Germinal center (tissue), 1 donor: ENCODE data around the gene MKNK2.

ENCODE experiments used
- DNase-seq: peaks from one replicate; pipeline ENCODE4 v3.0.0; 2012; ENCODE audit warnings: mixed read lengths, low spot score

The MKNK2 gene

DNA sequence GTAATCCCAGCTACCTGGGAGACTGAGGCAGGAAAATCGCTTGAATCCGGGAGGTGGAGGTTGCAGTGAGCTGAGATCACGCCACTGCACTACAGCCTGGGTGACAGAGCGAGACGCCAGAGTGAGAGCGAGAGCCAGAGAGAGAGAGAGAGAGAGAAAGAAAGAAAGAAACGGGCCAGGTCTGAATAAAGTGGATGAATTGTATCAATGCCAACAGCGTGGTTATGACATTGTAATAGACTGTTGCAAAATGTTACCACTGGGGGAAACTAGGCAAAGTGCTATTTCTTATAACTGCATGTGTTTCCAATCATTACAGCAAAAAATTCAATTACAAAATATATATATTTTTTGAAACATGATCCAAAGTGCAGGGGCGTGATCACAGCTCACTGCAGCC is 23.7 kb downstream of the MKNK2 start:
- DNase-seq: no peak

DNA sequence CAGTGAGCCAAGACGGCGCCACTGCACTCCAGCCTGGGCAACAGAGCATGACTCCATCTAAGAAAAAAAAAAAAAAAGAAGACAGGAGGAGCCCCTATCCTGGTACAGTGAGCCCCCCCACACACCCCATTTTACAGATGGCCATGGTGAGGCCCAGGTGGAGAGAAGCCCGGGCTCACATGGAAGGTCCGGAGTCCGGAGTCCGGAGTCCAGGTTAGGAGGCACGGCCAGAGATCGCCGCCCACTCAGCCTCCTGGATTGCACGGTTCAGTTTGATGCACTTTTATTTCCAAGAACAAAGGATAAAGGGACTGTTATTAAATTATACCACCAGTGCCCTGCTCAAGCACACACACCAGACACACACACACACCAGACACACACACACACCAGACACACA is 24.3 kb downstream of the MKNK2 start:
- DNase-seq: no peak

DNA sequence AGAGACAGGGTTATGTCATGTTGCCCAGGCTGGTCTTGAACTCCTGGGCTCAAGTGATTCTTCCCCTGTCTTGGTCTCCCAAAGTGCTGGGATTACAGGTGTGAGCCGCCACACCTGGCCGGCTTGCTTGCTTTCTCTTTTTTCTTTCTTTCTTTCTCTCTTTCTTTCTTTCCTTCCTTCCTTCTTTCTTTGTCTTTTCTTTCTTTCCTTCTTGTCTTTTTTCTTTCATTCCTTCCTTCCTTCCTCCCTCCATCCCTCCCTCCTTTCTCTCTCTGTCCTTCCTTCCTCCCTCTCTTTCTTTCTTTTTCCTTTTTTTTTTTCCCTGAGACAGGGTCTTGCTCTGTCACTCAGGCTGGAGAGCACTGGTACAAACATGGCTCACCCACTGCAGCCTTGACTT is 28.8 kb downstream of the MKNK2 start:
- no peak for DNase-seq

DNA sequence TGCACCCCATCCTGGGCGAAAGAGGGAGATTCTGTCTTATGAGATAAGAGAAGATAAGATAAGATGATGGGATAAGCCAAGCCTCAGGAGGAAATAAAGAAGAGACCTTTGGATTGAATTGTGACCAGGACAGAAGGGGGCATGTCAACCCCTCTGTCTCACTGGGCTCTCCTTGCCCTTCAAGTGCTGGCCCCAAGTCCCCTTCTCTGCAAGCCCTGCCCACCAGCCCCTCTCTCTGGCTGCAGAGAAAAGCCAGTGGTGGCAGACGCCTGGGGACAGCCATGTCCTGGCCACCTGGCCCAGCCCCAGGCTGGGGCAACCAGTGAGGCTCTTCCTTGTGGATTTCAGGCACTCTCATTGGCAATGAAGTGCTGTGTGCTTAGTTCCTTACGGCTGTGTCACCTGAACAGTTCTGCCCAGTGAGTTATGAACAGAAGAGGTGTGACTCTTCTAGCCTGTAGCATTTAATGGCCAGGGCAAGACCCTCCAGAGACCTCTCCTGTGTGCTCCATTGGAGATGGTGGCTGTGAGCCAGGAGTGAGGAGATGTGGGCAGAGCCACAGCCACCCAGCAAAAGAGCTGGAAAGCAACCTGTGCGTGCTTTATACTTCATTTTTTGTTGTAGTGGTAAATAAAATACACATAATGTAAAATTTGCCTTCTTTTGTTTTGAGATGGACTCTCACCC is 29.4 kb downstream of the MKNK2 start:
- DNase-seq: no peak

- no peak for DNase-seq
Observed at GRCh38 chr19:2018752-2019151, 32.3 kb downstream of the MKNK2 start.

DNA sequence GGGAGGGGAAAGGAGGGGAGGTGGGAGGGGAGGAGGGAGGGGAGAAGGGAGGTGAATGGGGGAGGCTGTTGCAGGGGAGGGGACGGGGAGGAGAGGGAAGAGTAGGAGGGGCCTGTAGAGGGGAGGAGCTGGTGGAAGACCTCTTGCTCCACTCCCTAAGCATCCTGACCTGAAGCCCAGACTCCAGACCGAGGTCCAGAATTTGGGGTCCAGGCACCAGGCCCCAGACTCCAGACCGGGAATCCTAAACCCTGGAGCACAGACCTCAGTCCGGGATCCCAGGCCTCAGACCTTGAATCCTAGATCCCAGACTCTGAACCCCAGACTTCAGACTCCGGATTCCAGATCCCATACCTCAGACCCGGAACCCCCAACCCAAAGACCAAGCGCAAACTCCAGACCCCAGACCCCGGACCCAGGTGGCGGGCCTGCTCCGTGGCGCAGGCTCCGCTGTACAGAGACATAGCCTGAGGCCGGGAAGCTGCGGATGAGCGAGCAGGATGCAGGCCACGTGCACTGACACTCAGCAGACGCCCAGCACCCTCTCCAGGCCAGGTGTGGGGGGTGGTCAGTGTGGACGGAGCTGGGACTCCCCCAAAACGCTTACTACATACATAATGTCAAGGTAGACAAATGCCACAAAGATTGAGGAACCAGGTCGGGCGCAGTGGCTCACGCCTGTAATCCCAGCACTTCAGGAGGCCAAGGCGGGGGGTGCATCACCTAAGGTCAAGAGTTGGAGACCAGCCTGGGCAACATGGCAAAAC is 34.8 kb downstream of the MKNK2 start:
- peak; percentile 67 for DNase-seq

DNA sequence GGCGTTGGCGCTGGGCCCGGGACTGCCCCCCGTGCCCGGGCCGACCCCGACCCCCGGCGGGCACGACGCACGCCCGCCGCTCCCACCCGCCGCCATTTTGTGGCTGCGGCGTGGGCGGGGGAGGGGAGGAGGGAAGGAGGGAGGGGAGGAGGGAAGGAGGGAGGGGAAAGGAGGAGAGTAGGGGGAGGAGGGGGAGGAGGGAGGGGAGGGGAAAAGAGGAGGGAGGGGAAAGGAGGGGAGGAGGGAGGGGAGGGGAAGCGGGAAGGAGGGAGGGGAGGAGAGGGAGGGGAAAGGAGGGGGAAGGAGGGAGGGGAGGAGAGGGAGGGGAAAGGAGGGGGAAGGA is 35.5 kb downstream of the MKNK2 start, which contains the start of gene BTBD2:
BTBD2 (minus strand) TSS at position 107 of the 343 bp plus-strand sequence; CDS start at position 96, 11 bp downstream.
- DNase-seq: no peak

- DNase-seq: peak; percentile 76
Observed at GRCh38 chr19:2014731-2015607, 36.1 kb downstream of the MKNK2 start.

- peak; percentile 31 for DNase-seq
Observed at GRCh38 chr19:2014131-2014571, 36.9 kb downstream of the MKNK2 start.

- no peak for DNase-seq
Observed at GRCh38 chr19:2013683-2013961, 37.4 kb downstream of the MKNK2 start.

DNA sequence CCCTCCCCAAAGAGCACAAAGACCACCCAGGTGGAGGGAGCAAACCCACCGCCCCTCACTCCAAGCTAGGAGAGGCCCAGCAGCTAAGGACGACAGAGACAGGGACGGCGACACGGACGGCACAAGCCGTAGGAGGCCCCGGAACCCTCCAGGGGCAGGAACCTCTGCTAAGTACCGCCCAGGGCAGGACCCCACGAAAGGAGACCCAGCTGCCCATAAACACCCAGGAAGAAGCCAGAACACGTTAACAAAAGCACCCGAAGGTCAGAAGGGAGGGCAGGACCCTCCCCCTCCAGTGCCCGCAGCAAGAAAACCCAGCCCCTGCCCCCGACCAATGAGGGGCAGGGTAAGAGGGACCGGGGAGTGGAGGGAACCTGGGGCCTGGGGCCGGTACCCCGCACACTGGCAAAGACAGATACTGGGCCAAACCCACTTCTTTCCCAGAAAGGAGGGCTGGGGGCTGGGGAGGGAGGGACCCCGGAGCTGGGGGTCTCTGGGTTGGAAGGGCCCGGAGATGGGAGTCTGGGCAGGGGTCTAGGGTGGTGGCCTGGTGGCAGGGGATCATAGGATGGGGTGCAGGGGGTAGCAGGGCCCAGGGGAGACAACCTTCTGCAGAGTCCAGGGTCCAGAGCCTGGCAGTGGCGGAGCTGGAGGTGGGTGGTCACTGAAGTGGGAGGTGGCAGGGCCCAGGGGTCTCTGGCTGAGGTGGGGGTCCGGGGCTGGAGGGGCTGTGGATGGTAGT is 37.9 kb downstream of the MKNK2 start:
- no peak for DNase-seq

- no peak for DNase-seq
Observed at GRCh38 chr19:2011169-2011568, 39.9 kb downstream of the MKNK2 start.

DNA sequence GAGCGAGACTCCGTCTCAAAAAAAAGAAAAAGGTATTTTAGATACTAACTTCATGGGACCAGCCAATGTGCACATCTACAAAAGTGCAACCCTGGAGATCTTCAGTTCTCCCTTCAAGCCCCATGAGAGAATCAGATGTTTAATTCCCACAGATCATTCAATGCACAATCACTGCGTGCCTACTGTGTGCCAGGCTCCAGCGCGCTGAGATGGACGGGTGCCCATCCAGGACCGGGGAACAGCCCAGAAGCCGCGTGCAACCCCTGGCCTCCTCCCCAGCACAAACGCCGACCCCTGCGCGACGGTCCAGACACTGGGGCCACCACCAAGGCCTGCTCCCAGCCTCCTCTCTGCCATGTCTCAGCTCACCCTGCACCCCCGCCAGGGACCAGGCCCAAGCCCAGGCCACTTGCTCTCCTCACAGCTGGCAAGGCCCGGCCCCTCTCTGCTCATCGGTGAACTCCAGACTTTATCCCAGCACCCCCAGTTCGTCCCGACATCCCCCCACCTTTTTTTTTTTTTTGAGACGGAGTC is 40.8 kb downstream of the MKNK2 start:
- no peak for DNase-seq

DNA sequence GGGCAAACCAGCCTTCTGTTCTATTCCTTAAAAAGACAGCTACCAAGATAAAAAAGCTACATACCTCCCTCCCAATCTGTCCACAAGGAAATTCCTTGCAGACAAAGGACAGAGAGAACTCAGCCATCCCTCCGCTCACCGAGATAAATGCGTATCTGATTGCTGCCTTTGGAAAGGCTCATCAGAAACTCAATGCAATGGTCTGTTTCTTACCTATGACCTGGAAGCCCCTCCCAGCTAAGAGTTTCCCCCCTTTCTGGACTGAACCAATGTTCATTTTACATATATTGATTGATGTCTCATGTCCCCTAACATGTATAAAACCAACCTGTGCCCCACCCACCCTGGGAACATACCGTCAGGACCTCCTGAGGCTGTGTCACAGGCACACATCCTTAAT is 47.2 kb downstream of the MKNK2 start:
- DNase-seq: no peak

- DNase-seq: no peak
Observed at GRCh38 chr19:1999856-2000515, 51.1 kb downstream of the MKNK2 start.

GRCh38 chr19:1998712-1999708 is 52.0 kb downstream of the MKNK2 start:
- DNase-seq: no peak

GRCh38 chr19:1997353-1998233 is 53.5 kb downstream of the MKNK2 start:
- DNase-seq: no peak

DNA sequence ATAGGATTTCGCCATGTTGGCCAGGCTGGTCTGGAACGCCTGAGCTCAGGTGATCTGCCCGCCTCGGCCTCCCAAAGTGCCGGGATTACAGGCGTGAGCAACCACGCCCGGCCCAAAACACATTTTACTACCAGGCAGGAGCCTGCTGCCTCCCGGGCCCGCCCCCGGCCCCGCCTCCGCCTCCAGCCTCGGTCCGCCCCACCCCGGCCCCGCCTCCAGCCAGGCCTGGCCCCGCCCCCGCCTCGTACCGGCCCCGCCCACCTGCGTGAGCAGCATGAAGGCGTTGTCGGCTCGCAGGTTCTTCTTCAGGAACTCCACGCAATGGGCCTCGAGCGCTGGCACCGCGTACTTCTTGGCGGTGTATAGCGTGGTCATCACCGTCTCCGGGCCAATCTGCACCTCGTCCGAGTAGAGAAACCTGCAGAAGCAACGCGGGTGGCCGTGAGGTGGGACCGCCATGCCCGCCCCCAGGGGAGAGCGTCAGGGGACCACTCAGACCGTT is 58.2 kb downstream of the MKNK2 start:
- no peak for DNase-seq
